ENCODE results near the gene PTGES3. TPM values are rescaled to one million over a fixed set of nuclear protein-coding genes. Genes with fewer than 3 reads are reported as not detected.

PTGES3 gene
- total RNA-seq, 1 experiment from 2014 or later: 404 TPM

GRCh38 chr12:56709759-56710376 is 21.8 kb upstream of the PTGES3 start:
- H3K4me2 ChIP-seq (ENCODE audit: low read length): no peak overlapping the region
- H4K20me1 ChIP-seq (ENCODE audit: insufficient read depth): peaks cover 16% of the 10 kb centered on the region; the same call in 1 of the 2 replicates
- ChIA-PET CTCF (interaction anchor here (0.7 to 1.7 kb wide), 3 partner anchors 21 to 292 kb away, joined by 3 read pairs; no protein-coding TSS in a partner anchor), RAD21 (ENCODE audit: low non-redundant PET in 1 of 2, low total read pairs in 2 of 2, uncharacterized antibody in 2 of 2, unreplicated experiment in 2 of 2) (interaction anchor here (0.6 to 0.7 kb wide), 2 partner anchors 24 to 947 kb away, joined by 3 read pairs; no protein-coding TSS in a partner anchor), POLR2A (interaction anchor here (1.0 to 1.7 kb wide), 4 partner anchors 9 to 22 kb away, joined by 3 to 7 read pairs (median 4); partner anchors contain the start of genes NACA and PTGES3)
- H3K79me2 ChIP-seq (ENCODE audit: insufficient read depth, low read length): peaks cover 16% of the 10 kb centered on the region
- no peaks in the 10 kb centered on the region for H3K9me2 ChIP-seq (ENCODE audit: insufficient read depth)
- no peaks in the 10 kb centered on the region for H3K27me3 ChIP-seq (ENCODE audit: insufficient read depth, low read length)
- TF ChIP-seq, protein P1, sequence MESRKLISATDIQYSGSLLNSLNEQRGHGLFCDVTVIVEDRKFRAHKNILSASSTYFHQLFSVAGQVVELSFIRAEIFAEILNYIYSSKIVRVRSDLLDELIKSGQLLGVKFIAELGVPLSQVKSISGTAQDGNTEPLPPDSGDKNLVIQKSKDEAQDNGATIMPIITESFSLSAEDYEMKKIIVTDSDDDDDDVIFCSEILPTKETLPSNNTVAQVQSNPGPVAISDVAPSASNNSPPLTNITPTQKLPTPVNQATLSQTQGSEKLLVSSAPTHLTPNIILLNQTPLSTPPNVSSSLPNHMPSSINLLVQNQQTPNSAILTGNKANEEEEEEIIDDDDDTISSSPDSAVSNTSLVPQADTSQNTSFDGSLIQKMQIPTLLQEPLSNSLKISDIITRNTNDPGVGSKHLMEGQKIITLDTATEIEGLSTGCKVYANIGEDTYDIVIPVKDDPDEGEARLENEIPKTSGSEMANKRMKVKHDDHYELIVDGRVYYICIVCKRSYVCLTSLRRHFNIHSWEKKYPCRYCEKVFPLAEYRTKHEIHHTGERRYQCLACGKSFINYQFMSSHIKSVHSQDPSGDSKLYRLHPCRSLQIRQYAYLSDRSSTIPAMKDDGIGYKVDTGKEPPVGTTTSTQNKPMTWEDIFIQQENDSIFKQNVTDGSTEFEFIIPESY (IDR thresholded peaks at IDR 0.05; ENCODE audit: extremely low read depth, insufficient replicate concordance, low read length): no peak
- no peak for TF ChIP-seq EZH2phosphoT487 (IDR thresholded peaks at IDR 0.05; ENCODE audit: borderline replicate concordance)
- no peak for TF ChIP-seq EGR1 (IDR thresholded peaks at IDR 0.05; ENCODE audit: low read depth)
- no peak for TF ChIP-seq JUND (IDR thresholded peaks at IDR 0.05)
- no peak for TF ChIP-seq POLR2AphosphoS5 (IDR thresholded peaks at IDR 0.05; ENCODE audit: low read depth, low read length)
- TF ChIP-seq TCF7L2 (IDR thresholded peaks at IDR 0.05; ENCODE audit: borderline replicate concordance, extremely low read depth, insufficient read depth, insufficient read length): no peak
- TF ChIP-seq, protein P2, sequence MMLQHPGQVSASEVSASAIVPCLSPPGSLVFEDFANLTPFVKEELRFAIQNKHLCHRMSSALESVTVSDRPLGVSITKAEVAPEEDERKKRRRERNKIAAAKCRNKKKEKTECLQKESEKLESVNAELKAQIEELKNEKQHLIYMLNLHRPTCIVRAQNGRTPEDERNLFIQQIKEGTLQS (IDR thresholded peaks at IDR 0.05): no peak
- TF ChIP-seq, protein P3, sequence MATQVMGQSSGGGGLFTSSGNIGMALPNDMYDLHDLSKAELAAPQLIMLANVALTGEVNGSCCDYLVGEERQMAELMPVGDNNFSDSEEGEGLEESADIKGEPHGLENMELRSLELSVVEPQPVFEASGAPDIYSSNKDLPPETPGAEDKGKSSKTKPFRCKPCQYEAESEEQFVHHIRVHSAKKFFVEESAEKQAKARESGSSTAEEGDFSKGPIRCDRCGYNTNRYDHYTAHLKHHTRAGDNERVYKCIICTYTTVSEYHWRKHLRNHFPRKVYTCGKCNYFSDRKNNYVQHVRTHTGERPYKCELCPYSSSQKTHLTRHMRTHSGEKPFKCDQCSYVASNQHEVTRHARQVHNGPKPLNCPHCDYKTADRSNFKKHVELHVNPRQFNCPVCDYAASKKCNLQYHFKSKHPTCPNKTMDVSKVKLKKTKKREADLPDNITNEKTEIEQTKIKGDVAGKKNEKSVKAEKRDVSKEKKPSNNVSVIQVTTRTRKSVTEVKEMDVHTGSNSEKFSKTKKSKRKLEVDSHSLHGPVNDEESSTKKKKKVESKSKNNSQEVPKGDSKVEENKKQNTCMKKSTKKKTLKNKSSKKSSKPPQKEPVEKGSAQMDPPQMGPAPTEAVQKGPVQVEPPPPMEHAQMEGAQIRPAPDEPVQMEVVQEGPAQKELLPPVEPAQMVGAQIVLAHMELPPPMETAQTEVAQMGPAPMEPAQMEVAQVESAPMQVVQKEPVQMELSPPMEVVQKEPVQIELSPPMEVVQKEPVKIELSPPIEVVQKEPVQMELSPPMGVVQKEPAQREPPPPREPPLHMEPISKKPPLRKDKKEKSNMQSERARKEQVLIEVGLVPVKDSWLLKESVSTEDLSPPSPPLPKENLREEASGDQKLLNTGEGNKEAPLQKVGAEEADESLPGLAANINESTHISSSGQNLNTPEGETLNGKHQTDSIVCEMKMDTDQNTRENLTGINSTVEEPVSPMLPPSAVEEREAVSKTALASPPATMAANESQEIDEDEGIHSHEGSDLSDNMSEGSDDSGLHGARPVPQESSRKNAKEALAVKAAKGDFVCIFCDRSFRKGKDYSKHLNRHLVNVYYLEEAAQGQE (IDR thresholded peaks at IDR 0.05; ENCODE audit: low read depth): no peak
- no peak for TF ChIP-seq SP1 (IDR thresholded peaks at IDR 0.05; ENCODE audit: low read depth)
- TF ChIP-seq YY1 (IDR thresholded peaks at IDR 0.05; ENCODE audit: extremely low read depth, insufficient replicate concordance, low read depth, low read length): no peak
- no peak for TF ChIP-seq ELF1 (IDR thresholded peaks at IDR 0.05; ENCODE audit: borderline replicate concordance, low read depth)
- TF ChIP-seq ZNF274 (IDR thresholded peaks at IDR 0.05; ENCODE audit: low read depth, low read length): no peak
- TF ChIP-seq FOSL1 (IDR thresholded peaks at IDR 0.05; ENCODE audit: low read depth): no peak
- no peak for TF ChIP-seq CTCF (IDR thresholded peaks at IDR 0.05 in 2 of 3, conservative IDR thresholded peaks at IDR 0.05 in 1 of 3; ENCODE audit: borderline replicate concordance in 1 of 3, insufficient read depth in 1 of 3, low read depth in 2 of 3, low read length in 2 of 3)
- TF ChIP-seq SRF (IDR thresholded peaks at IDR 0.05; ENCODE audit: low read depth): no peak
- no peak for TF ChIP-seq POLR2A (IDR thresholded peaks at IDR 0.05; ENCODE audit: borderline replicate concordance, extremely low read depth, insufficient read depth, insufficient read length)
- H2AFZ ChIP-seq (ENCODE audit: low read depth, low read length, poor library complexity, severe bottlenecking): no peak overlapping the region
- intact Hi-C loops (cut with micrococcal nuclease): no loop called here
- no peak for ATAC-seq
- no TSS peak for BruUV-seq (replicated peaks)
- no peaks in the 10 kb centered on the region for H3K4me1 ChIP-seq (ENCODE audit: control insufficient read depth in 1 of 2, insufficient read depth in 2 of 2, low read length in 2 of 2)
- no peak for DNase-seq (ENCODE audit: low read depth, low spot score)
- H3K9ac ChIP-seq (ENCODE audit: low read length): no peak overlapping the region
- H3K9me3 ChIP-seq (ENCODE audit: control insufficient read depth in 1 of 2, insufficient read depth in 1 of 2, low read depth in 1 of 2, low read length in 2 of 2): no peaks in the 10 kb centered on the region
- no peak overlapping the region for H3K4me3 ChIP-seq (replicated peaks in 1 of 2; ENCODE audit: low read depth in 1 of 2, low read length in 2 of 2)
- H3K27ac ChIP-seq (ENCODE audit: low read depth, low read length): no peak overlapping the region
- H3K36me3 ChIP-seq (ENCODE audit: control insufficient read depth in 1 of 2, insufficient read depth in 2 of 2, low read length in 2 of 2): peaks cover 31% of the 10 kb centered on the region in 2 experiments
